HG03521 (cell line): ENCODE measurements around the gene CNTN4.
"Not testable (repeated sequence)": the region's sequence is repeated elsewhere in the genome, so short reads cannot be mapped to it uniquely, and the experiment has no call there.

Source experiments
- ATAC-seq: cut with Tn5 transposase; IDR thresholded peaks from one replicate; pipeline ENCODE4 v1.9.1; 2021; ENCODE audit warnings: mild to moderate bottlenecking, moderate library complexity; ENCODE audit not compliant: unreplicated experiment

CNTN4 gene

GRCh38 chr3:2098398-2099027 is at the start of gene CNTN4:
Gene CNTN4 (plus strand): TSS chr3:2098866.
- ATAC-seq: no peak

DNA sequence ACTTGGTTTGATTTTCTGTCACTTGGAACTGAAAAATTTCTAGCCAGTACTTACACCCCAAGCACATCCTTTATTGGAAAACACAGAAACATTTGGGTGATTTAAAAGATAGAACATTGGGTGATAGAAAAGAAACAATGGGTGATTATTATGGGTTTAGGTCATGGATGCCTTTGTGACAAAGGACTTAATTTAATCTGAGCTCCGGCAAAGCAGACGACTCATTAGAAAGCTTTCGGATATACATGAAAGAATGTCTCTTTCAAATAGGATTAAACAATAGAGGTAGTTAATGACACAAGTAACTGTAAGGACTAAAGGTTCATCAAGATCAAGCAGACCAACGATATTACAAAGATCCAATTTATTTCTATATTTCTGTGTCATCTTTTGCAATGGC is 37.3 kb upstream of the CNTN4 start:
- no peak for ATAC-seq

- ATAC-seq: no peak
These were observed 27.1 kb upstream of the CNTN4 start for GRCh38 chr3:2071531-2071930.

GRCh38 chr3:2078821-2079220 is 19.8 kb upstream of the CNTN4 start:
- ATAC-seq: no peak

DNA sequence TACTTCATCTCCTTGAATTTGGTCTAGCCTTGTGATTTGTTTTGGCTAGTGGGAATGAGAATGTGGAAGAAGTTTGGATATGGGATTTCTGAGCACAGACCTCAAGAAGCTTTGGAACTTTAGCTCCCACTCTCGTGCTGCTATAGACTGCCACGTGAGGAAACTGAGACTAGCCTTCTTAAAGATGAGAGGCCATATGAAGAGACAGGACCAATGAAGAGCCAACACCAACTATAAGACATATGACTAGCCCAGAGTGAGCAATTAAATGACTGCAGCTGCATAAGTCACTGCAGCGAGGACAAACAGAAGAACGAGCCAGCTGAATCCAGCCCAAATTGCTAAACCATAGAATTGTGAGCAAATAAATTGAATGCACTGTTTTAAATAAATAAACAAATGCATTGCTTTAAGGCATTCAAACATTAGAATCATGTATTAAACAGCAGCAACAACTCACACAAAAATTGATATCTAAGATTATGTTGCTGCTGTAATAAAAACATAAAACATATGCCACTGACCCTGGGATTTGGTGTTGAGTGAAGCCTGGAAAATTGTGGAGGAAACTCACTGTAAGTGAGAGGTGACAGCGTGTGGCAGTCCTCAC is 15.7 kb upstream of the CNTN4 start:
- ATAC-seq: no peak

DNA sequence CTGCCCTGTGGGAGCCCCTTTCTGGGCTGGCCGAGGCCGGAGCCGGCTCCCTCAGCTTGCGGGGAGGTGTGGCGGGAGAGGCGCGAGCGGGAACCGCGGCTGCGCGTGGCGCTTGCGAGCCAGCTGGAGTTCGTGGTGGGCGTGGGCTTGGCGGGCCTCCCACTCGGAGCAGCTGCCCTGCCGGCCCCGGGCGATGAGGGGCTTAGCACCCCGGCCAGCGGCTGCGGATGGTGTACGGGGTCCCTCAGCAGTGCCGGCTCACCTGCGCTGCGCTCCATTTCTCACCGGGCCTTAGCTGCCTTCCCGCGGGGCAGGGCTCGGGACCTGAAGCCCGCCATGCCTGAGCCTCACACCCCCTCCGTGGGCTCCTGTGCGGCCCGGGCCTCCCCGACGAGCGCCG is 15.1 kb upstream of the CNTN4 start:
- ATAC-seq: not testable (repeated sequence)

DNA sequence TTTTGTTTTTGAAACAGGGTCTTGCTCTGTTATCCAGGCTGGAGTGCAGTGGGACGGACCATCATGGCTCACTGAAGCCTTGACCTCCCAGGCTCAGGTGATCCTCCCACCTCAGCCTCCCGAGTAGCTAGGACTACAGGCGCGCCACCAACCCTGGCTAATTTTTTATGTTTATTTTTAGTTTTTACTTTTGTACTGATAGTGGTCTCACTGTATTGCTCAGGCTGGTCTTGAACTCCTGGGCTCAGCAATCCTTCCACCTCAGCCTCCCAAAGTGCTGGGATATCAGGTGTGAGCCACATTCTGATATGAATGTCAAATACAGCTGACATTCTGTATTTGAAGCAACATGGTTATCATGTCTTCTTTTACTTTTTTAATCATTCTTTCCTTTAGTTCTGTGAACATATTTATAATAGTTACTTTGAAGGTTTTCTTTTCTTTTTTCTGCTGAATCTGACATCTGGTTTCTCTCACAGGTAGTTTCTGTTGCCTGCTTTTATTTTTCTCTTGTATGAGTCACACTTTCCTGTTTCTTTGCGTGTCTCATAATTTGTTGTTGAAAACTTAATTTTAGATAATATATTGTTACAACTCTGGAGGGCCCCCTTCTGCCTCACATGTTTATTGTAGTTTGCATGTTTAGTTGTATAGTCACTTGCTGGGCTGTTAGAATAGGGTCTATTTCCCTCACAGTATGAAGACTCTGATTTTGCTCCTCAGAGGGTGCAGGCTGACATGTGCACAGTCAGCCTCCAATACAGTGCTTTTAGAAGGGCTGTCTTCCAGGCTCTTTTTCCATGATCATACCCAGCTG is 8.4 kb upstream of the CNTN4 start:
- ATAC-seq: no peak

- no peak for ATAC-seq
These were observed 5.9 kb upstream of the CNTN4 start for GRCh38 chr3:2092758-2093157.

GRCh38 chr3:2094941-2095340 is 3.7 kb upstream of the CNTN4 start:
- ATAC-seq: no peak

GRCh38 chr3:2096216-2096615 is 2.5 kb upstream of the CNTN4 start:
- no peak for ATAC-seq

- ATAC-seq: no peak
These were observed 950 bp upstream of the CNTN4 start for GRCh38 chr3:2097641-2098191.

DNA sequence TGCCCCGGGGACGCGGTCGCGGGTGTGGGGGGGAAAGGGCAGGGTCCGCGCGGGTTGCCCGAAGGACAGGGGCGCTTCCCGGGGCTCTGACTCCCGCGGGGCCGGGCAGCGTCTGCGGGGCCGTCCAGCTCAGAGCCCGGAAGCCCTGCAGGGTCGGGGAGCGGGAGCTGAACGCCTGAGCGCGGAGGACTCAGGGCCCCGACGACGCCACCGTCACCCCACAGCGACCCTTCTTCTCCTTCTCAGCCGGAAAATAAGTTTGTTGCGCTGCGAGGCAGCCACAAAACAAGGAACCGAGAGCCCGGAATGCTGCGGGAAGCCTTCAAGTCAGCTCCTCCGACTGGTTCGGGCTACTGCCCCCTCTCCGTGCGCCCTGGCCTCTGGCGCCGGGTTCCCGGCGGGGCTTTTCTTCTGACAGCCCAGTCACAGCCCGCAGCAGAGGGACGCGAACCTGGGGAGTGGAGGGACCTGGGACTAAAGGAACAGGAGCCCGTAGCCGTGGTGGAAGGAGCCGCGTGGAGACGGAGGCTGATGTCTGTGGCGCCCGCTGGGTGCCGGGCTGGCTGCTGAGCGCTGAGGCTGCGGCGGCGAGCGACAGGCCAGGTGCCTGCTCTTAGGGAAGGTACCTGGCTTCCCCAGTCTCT is 484 bp downstream of the CNTN4 start:
- ATAC-seq: no peak

DNA sequence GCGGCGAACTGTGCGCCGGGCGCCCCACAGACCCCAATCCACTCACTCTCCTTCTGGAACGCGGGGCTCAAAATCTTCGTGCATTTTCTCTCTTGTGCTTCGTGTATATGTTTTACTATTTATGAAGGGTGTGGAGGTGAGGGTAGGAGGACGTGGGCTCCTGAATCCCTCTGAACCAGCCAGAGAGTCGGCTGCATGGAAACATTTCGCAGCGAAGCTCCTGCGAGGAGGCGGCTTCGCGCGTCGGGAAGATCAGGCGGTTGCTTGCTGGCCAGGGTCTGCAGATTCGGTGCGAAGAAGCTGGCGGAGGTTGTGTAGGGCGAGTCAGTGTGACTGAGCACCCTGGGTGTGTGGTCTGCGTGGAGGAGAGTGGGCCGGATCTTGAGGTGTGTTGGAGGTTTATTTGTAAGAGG is 1.1 kb downstream of the CNTN4 start:
- no peak for ATAC-seq

- no peak for ATAC-seq
These were observed 7.8 kb downstream of the CNTN4 start for GRCh38 chr3:2106438-2106837.

DNA sequence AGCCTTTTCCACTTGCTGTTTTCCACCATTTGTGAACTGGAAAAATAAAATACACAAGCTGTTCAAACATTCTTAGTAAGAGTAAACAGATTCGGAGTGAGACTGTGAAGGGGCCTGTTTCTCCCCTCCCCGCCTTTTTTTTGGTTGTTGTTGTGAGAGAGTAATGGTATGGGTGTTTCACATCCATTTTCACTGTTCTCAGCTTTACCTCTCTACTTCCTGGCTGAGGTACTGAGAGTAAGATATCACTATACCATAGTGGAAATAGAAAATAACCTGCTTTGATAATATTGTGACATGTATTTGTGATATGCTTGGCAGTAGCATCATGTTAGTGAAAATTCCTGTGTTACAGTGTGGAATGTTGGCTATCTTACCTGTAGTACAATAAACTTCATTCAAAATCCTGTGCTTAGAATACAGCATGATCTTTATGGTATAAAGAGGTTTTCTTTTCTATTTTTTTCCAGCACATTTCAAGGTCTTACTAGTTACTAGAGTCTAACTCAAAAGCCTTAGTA is 12.0 kb downstream of the CNTN4 start:
- no peak for ATAC-seq

GRCh38 chr3:2114617-2115275 is 16.1 kb downstream of the CNTN4 start:
- no peak for ATAC-seq

DNA sequence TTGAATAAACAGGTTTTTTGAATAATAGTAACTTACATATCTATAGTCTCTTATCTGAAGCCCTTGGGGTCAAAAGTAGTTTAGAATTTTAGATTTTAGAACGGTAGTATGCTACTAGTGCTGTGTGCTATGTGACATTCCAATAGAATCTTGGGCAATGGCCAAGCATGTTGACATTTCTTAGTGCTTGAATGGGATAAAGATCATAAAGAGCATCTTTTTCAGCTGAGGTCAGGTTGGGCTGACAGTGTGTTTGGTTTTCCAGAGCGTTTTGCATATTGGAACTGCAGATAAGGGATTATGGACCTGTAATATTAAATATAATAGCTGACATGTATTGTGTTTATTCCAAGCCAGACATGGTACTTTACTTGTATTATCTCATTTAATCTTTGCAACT is 32.1 kb downstream of the CNTN4 start:
- ATAC-seq: no peak

DNA sequence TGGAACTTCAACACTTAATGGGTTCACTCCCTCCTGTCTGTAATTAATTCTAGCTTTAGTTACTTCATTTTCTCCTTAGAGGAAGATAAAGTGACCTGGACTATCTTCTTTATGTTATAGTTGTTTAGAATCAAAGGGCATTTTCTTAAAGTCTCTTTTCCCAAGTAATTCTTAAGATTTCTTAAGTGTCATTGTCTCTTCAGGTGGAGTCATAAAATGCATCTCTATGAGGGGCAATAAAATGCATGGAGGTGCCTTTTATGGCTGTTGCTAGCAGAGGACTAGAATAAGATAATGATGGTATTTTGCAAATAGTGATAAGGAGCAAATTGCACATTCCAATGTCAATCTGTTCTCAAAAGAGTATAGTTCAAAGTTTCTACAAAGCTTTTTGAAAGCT is 34.5 kb downstream of the CNTN4 start:
- no peak for ATAC-seq

DNA sequence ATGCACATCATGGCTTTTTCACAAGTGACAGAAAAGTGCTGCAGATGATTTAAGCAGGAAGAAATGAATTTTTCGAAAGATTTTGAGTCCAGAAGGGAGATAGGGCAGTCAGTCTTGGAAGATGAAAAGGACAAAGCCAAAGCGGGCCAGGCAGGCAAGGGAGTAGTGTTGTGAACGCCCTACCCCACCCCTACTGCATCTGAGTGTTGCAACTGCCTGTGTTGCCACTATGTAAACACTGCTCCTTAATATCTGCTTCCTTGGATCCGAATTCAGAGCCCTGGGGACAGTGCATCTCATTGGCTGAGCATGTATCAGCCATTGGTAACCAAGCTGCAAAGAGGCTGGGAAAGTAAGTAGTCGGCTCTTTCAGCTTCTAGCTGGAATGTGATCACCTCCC is 39.0 kb downstream of the CNTN4 start:
- no peak for ATAC-seq

GRCh38 chr3:2141482-2141881 is 42.8 kb downstream of the CNTN4 start:
- ATAC-seq: no peak
